ENCODE data around the gene FHL1. TPM values are rescaled to one million over a fixed set of nuclear protein-coding genes. Genes with fewer than 3 reads are reported as not detected.
"Not testable (repeated sequence)": the region's sequence is repeated elsewhere in the genome, so short reads cannot be mapped to it uniquely, and the experiment has no call there.

The FHL1 gene
- polyA plus RNA-seq, 1 donor, result 1,206 TPM

DNA sequence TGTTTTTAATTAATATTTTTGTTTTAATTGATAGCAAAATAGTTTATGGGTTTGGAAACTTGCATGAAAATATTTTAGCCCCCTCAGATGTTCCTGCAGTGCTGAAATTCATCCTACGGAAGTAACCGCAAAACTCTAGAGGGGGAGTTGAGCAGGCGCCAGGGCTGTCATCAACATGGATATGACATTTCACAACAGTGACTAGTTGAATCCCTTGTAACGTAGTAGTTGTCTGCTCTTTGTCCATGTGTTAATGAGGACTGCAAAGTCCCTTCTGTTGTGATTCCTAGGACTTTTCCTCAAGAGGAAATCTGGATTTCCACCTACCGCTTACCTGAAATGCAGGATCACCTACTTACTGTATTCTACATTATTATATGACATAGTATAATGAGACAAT is 63.5 kb downstream of the FHL1 start:
- no peak for DNase-seq

DNA sequence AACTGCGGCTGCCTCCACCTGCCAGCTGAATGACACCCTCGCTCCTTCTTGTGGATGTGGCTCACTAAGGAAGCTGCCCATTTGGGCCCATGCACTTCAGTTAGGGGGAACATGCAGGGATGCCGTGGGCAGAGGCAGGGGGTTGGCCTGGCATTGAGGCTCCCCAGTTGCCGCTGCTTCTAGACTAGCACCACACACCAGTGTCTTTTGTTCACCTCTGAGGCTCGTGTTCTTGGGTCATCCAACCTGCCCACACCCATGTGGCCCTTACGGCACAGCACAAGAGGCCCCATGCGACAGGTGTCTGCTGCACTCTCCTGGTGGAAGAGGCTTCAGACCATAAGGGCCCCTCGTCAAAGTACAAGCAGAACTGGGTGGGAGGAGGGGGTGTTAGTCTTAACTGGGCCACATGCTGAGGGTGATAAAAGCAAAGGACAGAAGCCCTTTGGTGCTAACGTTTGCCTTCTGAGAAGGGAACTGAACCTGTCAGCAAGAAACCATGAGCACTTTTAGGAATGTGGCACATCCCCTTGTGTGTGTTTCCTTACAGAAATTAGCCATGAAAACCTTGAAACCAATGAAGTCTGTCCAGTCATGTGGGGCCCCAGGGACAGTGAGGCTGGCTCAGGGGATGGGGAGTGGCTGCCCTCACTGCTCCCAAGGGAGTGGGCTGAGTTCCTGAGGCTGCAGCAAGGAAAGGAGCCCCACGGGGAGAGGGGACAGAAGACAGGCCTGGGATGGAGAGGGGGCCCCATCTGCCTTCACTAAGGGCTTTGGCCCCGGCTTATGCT is 64.6 kb downstream of the FHL1 start:
- DNase-seq, result no peak

- DNase-seq, result no peak
Measured at GRCh38 chrX:136212557-136213111, 65.3 kb downstream of the FHL1 start.

- DNase-seq, result no peak
Measured at GRCh38 chrX:136214551-136214950, 67.2 kb downstream of the FHL1 start.

- no peak for DNase-seq
Measured at GRCh38 chrX:136215559-136215958, 68.2 kb downstream of the FHL1 start.

DNA sequence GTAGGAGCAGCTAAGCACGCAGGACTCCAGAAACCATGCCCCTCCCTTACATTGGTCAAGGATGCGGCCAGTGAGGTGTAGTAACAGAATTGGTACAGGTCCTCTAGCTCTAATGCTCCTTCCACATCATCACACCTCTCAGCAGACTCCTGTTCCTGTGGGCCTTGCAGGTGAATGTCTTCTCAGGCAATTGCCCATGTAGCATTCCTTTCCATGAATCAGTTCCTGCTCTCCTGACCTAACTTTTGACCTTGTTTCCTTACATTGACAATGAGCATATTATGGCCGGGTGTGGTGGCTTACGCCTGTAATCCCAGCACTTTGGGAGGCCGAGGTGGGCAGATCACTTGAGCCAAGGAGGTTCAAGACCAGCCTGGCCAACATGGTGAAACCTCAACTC is 72.6 kb downstream of the FHL1 start:
- DNase-seq, result no peak

DNA sequence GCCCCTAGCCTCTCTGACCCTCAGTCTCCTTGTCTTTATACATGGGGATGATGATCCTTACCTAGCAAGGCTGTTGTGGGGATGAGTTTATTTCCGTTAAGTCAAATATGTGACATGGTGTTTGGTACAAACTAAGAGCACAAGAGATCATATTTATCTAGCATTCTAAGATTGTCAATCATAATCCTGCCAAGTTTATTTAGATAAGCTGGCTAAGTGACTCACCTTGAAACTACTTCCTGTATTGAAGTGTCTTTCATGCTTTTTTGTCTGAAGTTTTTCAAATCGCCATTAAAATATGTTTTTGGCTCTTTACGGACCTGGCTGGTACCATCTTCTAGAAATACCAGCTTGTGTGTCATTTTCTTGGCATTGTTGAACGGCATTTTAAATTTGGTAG is 73.2 kb downstream of the FHL1 start:
- no peak for DNase-seq

DNA sequence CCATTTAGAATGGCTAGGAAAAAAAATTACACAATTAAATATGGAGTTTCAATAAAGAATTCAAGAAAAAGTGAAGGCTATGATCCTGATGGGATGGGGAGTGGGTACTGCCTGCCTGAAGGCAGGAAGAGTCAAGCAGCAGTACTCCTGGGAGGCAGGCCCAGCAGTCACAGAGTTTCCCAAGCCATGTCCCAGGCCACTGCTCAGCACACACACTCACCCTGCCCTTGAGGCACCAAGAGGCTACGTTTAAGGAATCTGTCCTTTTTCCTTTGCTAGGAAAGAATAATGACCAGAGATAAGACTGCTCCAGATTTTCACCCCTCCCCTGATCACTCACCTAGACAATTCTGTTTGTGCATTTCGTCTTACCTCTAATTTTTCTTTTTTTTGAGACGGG is 73.6 kb downstream of the FHL1 start:
- no peak for DNase-seq

DNA sequence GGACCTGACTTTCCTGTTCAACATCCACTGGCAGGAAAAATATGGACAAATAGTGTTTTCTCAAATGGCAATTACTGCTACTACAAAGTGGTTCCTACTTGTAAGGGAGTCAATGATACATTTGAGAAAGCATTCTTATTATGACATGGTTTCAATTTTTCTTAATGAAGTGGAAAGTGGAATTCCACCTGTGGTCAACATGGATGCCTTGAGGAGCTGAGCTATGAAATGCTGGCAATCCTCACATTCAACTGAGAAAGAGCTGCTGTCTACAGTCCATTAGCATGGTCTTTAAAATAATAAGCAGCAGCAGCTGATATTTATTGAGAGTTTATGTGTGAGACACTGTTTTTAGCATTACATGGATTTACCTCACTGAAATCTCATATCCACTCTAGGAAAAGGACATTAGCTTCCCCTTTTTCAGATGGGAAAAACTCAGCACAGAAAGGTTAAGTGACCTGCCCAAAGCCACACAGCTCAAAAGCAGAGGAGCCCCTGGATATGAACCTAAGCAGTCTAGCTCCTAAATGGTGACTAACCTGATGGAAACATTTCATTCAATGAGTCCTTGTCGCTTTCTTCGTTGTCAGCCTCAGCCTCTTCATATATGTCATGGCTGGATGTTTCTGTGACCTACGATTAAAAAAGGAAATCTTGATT is 74.6 kb downstream of the FHL1 start:
- no peak for DNase-seq

GRCh38 chrX:136227074-136227473 is 79.7 kb downstream of the FHL1 start:
- no peak for DNase-seq

DNA sequence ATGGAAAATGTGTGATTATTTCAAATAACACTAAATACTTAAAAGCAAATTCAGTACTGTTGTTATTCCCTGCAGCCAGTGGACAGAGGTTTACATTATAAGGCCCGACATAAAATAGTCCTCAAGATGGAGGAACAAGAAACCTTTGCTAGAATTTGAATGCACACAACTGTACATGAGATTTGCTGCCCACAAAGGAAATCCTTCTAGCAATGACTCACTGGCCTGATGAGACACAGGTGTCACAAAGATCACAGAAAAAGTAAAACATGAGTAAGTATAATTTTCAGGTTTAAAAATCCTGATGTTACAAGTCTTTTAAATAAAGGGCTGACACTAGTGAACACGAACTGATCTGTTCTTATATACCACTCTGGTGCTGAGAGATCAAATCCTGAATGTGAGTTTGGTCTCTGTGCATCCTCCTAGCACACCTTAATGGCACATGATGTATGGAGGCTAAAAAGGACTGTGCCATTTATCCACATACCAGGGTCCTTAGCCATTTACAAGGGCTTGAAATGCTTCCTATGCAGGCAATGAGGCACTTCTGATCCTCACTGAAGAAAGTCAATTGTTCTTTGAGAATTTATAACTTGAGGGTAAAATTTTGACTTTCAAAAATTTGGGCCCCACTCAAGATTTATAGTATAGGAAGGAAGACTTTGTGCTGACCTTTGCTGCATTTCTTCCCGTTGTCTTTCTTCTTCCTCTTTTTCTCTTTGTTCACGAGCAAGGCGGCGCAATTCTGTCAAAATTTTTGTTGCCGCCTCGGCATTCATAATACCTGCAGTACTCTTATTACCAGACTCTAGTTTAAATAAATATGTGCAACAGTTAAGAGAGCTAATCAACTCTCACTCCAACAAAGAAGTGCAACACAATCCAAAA is 80.9 kb downstream of the FHL1 start:
- no peak for DNase-seq

DNA sequence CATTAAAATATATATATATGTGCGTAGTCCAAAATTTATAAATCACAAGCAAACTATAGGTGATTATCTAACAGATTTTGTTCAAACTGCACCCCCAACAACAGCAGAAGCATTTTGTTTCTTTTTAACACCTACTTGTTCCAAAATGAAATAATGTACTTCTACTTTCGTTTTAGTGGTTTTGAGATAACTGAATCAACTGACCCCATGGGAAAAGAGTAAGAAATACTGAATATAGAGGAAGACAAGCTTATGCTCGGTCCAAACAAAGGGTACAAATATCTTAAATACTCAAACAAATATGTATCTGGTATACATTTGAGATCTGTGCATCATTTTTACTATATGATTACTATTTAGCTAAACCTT is 81.5 kb downstream of the FHL1 start:
- DNase-seq, result no peak

DNA sequence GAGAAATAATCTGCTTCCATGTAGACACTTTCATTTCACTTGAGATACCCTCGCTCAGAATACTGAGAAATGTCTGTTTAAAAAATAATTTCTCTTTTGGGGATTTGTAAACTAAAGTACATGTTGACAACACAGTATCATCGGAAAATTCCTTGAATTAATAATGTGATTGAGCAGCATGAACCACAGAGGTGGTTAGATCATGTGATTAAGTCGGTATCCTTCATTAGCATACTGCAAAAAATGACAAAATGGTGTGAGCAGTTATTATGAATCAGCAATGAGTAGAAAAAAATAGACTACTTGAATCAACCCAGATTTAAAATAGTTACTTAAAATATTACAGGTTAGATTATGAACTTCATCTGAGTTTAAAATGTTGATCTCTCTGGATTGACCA is 89.7 kb downstream of the FHL1 start:
- no peak for DNase-seq

DNA sequence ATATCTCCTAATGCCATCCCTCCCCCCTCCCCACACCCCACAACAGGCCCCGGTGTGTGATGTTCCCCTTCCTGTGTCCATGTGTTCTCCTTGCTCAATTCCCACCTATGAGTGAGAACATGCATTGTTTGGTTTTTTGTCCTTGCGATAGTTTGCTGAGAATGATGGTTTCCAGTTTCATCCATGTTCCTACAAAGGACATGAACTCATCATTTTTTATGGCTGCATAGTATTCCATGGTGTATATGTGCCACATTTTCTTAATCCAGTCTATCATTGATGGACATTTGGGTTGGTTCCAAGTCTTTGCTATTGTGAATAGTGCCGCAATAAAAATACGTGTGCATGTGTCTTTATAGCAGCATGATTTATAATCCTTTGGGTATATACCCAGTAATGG is 90.5 kb downstream of the FHL1 start:
- DNase-seq, result not testable (repeated sequence)

- no peak for DNase-seq
Measured at GRCh38 chrX:136246201-136246600, 98.9 kb downstream of the FHL1 start.

DNA sequence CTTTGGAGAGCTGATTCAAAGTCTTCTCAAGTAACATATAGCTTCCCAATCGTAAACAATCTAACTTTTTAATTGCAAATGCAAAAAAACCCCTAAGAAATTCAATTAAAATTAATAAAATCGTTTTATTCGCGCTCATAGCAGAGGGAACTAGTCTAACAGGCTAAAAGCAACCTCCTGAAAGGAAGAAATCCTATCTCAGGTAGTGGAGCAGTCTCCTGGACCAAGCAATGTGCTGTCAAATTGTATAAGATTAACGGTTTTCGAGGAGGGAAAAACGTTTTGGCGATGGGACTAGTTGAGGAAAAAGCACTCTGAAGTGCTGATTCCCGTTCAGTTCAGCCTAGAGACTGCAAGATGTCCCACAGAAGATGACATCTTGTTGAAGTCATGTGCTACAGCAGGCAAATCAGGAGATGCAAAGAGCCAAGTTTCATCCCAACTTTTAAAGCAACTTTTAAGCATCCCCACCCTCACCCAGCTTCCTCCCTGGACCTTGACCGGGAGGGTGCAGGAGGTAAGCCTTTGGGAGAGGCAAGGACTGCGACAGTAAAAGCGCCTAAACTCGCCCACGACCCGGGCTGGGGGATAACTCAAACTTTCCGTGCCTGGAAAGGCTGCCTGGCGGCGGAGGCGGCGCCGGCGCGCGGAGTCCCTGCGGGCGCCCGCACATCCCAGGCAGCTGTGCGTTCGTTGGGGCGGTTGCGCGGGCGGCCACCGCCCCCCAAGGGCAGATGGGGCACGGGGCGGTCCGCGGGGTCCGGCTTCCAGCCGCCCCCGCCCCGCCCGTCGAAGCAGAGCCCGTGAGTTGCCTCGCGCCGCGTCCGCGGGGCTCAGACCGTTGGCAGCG is 103.1 kb downstream of the FHL1 start:
- no peak for DNase-seq

DNA sequence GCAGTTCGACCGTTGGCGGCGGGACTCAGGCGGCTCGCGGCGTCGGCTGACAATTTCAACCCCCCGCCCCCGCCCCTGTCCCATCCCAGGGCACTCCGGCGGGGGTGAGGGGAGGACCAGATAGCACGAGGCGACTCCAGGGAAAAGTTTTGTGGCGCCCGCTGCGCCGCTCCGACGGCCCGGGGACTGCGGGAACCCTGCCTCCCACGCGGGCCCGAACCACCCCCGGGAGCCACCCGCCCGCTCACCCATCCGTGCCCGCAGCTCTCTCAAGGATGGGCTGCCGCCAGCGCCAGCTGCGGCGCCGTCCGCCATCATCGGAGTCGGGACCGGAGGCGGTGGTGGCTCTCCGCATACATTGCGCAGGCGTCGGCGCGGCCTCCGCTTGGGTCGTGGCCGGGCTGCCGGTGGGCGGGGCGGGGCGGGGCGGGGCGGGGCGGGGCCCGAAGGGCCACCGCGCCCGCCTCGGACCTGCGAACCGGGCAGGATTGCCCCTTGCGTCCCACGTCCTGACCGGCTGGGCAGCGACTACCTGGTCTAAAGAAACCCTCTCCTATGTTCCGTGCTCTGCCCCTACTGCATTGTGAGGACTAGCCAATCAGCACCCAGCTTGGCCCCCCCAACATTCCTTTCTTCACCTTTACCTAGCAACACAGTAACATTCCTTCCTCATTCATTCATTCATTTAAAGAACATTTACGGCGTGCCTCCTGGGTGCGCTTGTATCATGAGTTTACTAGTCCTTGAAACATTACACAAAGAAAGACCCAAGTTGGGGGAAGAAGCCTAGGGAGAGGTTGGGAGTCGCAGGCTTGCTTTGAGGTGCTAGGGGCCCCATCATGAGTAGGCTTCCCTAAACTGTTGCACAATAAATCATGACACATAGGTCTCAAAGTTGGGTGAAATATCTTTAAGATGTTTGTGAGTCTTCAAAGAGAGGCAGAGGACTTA is 104.0 kb downstream of the FHL1 start, which contains the start of gene MAP7D3:
MAP7D3 (minus strand) TSS at position 360 of the 951 bp plus-strand sequence; CDS start at position 318, 42 bp downstream.
- DNase-seq, result peak; percentile 49

GRCh38 chrX:136255541-136255940 is 108.2 kb downstream of the FHL1 start:
- DNase-seq, result peak; percentile 23

DNA sequence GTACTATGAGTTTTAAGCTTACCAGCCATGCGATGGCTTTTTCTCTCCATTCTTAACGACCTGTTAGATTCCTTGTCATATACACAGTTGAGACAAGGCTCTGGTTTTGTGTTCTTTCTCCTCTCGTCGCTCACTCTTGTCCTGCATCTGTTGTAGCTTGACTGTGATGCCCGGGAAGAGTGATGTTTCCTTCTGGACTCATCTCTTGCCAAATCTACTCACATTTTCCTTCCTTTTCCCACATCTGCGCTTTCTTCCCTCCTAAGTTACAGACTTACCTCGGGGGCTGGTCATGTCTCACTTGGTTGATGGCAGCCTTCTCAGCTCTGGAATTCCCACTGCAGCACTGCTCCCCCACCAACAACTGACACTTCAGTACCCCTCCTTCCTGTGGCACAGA is 108.7 kb downstream of the FHL1 start:
- peak; percentile 46 for DNase-seq

DNA sequence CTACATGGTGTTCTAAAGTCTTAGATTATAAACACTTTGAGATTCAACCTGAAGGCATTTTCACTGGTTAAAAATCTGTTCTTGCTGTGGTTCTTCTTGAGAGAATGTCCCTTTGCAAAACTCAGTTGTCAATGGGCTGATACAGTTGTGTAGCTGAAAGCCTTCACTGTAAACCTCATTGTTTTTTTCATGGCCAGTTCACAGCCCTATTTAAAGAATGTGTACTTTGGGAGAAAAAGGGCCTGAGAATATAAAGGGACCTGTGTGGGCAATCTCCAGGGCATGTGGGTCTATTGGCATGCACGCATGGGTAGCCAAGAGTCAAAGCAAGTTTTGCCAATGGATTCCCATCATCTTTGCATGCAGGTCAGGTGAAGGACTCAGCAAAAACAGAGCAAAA is 111.6 kb downstream of the FHL1 start:
- no peak for DNase-seq

DNA sequence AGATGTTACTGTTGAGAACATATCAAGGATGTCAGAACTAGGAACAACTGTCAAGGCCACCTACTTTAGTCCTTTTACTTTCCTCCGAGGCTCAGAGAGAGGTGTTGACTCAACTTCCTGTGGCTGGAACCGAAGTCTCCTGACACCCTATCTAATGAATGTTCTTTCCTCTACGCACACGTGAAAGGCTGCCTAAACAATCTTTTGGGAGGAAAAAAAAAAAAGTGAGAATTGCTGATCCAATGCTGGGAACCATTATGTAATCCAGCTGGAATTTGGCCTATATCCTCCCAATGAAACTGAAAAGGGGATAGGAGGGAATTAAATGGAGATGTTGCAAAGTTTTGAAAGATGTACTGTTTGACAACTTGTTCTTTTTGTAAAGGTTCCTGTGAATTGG is 112.2 kb downstream of the FHL1 start:
- peak; percentile 36 for DNase-seq

Measured in hindlimb muscle (tissue), 1 donor.